ENCODE results near the gene SOX6.

Gene SOX6

DNA sequence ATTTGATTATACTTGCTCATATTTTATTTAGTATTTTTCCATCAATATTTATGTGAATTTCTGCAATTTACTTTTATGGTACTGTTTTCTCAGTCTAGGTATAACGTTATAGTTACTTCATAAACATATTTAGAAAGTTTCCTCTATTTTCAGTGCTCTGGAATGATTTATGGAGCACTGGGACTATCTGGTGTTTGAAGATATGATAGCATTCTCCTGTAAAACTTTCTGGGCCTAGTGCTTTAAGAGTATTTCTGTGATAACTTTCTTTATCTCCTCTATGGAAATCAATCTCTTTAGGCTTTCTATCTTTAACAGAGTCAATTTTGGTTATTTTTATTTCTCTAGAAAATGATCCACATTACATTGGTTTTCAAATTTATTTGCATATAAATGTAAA is 85.1 kb downstream of the SOX6 start:
- no peak for DNase-seq (ENCODE audit: low spot score)

DNA sequence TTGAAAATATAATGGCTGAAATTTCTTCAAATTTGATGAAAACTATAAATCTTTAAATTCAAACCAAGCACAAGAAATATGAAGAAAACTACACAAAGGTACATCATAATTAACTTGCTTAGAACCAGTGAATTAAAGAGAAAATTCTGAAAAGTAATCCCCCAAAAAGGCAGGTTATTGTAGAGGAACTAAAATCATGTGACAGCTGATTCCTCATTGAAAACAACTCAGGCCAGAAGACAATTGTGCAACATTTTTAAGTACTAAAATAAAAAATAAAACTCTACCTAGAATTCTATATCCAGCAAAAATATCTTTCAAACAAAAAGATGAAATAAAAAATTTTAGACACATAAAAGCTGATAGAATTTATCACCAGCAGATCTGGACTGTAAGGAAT is 90.3 kb downstream of the SOX6 start:
- DNase-seq (ENCODE audit: low spot score): no peak

DNA sequence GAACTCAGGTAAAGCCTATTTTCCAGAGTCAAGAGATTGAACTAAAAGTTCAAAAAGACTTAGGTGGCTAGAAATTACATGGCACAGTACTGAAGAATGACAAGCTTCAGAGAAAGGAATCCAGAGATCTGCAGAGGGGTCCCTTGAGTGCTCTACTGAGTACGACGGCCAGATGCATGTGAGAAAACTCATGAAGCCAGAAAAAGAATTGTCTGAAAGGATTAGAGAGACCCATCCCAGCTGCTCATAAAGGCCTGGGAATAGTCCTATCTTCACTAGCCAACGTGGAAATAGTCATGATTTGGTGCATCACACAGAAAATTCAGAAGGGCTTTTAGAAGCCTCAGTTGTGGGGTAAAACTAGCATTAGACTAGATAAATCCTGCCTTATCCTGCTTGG is 91.3 kb downstream of the SOX6 start:
- DNase-seq (ENCODE audit: low spot score): no peak

DNA sequence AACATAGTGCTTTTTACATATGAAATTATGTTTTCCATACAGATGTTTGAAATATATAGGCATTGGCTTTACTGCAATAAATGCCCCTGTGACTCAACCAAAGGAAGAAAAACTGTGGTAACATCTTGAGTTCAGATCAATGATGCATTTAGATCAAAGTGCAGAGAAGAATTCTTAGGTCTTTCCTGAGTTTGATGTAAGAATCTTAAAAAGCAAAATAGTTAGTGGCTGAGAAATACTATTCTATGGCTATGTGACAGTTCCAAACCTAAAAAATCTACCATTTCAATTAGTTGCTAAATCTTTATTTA is 93.7 kb downstream of the SOX6 start:
- no peak for DNase-seq (ENCODE audit: low spot score)

DNA sequence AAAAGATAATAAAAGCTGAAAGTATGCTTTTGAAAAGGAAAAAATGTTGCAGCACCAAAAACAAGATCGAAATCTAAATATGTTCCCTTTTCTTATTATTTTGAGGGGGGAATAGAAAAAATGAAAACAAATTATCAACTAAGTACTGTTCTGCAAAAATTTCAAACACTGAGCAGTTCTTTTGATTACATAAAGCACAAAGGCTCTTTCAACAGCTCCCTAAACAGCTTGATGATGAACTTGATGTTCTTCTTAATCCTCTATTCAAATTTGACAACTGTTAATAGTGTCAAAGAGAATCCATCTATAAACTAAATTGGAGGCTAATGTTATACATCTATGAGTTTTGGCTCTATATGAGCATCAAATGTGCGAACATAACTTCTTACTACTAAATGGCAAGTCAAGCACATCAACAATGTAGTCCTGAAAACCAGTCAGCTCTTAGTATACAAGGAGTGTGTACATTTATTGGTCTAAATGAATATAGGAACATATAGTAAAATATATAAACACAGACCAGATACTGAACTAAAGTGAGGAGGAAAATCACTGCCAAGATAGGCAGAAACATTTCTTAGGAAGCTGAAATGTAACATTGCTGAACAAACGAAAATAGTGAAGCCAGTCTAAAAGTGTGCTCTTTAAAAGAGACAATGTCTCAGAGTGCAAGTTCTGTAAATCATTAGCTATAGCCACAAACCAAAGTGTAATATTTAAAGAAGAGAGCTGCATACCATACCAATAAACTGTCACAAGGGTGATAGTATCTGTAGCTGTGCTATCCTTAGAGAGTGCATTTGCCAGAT is 94.3 kb downstream of the SOX6 start:
- DNase-seq (ENCODE audit: low spot score): no peak

DNA sequence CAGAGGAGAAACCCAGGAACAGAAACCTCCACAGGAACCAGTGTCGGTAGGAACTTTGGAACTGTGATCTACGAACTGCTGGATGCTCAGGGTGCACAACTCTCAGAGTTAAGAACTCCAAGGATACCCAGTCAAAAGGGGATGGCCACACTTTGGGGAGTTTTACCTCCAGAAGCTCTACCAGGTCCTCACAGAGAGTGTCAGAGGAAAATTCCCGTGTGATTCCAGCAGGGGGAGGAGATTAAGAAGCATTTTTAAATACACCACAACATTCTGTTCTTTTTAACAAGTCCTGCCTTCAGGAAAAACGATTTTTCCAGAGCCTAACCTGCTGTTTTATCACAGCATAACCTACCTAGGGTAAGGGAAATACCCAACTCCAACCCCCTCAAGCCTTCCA is 104.0 kb downstream of the SOX6 start:
- no peak for DNase-seq (ENCODE audit: low spot score)

DNA sequence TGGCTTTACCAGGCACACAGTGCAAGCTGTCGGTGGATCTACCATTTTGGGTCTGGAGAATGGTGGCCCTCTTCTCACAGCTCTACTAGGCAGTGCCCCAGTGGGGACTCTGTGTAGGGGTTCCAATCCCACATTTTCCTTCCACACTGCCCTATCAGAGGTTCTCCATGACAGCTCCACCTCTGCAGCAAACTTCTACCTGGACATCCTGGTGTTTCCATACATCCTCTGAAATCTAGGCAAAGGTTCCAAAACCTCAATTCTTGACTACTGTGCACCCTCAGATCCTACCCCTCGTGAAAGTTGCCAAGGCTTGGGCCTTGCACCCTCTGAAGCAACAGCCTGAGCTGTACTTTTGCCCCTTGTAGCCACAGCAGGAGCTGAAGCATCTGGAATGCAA is 108.1 kb downstream of the SOX6 start:
- no peak for DNase-seq (ENCODE audit: low spot score)

DNA sequence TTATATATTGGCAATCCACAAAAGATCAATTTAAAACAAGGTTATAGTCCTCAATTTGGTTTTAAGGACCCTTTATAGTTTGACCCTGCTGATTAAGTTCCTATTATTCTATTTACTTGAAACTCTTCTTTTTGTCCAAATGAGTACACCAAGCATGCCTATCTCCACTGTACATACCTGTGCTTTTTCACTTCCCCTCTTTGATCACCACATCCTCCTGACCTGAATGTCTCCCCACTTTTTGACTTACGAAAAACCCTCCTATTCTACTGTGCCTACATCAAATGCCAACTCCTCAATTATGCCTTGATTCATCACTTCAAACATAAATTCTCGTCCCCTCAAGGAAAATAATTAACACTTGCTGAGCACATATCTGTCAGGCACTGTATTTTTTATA is 113.5 kb downstream of the SOX6 start:
- no peak for DNase-seq (ENCODE audit: low spot score)

DNA sequence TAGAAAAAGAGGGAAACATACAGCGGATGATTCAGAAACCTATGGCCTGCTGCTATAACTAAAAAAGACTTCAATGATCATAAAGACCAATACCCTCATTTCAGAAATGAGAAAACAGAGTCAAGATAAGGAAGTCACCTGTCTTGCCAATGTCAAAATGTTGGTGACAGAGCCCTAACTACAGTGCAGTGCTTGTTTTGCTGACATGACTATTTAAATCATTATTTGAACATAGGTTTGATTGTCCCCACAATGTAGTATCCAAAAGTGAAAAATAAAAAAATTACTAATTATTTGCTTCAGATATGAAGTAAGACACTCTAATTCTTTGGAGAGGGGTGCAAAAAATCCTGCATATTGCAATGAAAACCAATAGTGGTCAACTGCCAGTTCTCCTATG is 115.7 kb downstream of the SOX6 start:
- no peak for DNase-seq (ENCODE audit: low spot score)

DNA sequence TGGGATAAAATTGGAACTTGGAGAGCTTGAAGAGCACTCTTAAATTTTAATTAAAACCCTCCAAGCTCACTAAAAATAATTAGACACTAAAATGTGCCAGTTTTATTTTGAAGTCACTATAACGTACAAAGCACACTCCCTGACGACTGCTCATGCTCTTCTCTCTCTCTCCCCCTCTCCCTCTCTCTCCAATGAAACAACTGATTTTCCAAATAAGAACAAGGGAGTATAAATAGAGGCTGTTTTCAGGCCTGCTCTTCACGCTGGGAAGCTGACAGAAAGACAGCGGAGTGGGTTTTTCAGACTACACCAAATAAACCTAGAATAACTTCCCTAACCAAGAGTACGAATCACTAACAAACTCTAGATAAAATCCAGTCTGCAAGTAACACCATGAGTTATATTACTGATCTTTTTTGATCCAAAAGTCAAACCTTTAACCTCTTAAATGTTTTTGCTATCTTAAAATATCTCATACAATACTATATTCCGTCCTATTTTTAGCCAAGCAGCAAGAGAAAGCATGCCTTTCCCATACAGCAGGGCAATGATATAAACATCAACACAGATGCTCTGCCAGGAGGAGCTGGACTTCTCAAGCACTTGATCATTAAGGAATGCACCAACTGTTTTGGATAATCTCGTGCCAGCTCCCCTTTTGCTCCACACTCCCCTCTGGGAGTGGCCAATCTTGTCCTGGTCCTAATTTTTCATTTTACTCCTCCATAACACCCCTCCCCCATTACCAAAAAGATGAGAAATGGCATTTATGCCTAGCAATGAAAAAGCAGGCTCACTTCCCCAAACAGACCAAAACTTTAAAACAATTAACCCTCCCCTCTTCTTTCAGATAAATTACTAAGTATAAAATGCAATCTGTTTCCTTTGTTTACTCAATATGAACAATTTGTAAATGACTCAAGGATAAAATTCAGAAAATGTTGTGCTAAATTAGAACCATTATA is 116.9 kb downstream of the SOX6 start:
- no peak for DNase-seq (ENCODE audit: low spot score)

DNA sequence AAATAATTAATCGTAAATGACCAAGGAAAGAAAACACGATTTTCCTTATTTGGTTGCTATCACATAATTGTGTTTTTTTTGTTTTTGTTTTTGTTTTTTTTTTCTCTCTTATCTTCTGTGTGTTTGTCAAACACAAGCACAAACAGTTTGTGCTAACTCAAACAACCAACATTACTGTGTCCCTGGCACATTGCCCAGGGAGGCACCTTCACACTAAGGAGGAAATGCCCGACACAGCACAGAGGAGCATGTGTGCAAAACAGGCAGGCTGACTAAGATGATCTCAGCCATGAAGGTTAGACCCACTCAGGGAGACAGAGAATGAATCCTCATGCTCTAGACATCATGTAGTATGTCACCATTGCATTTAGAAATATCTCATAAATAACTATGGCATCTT is 130.1 kb downstream of the SOX6 start:
- no peak for DNase-seq (ENCODE audit: low spot score)

DNA sequence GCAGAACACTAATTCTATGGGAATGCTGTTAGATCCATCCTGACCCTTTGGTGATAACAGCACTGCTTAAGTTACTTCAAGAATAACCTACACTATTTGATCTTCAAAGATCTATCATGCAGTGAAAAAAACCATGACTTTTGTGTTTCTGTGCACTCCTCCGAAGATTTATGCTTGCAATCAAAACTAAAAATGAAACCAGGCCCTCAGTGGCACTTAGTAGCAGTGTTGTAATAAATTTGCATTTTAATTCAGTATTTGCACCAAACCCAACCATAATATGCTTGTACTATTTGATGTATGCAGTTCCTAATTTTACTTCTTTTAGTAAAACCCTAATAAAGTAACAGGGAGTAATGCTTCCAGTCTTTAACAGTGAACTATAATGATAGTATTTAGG is 130.7 kb downstream of the SOX6 start:
- DNase-seq (ENCODE audit: low spot score): no peak

DNA sequence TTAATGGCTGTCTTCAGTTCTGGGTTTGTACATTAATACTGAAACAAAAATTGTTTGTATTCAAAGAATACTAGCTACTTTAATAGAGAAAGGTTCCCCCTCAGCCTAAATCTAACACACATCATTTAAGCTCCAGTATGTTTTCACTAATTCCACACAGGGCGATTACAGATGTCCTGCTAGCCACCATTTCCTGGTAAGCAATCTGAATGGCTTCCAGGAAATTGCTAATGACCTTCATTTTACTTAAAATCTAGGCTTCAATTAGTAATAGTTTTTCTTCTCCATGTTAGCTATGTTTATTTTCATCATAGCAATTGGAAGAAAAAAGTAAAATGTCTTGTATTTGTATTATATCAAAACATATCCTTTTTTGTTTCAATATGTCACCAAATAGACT is 132.8 kb downstream of the SOX6 start:
- no peak for DNase-seq (ENCODE audit: low spot score)

DNA sequence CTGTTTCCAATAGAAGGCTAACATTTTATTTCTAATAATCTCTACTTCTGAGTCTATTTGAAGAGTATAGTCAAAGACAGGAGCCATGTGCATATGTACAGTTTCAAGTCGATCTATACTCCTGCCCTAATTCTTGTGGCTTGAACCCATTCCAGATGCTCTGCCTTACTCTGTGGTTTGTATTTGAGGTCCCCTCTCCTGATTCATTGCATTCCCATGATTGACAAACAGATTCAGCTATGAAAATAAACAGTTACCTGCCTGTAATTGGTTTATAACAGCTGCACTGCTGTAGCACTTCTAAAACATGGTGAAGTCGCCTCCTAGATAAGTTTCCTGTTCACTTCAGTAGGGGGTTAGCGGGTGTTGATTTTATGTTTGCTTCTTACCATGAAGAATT is 138.7 kb downstream of the SOX6 start:
- no peak for DNase-seq (ENCODE audit: low spot score)

DNA sequence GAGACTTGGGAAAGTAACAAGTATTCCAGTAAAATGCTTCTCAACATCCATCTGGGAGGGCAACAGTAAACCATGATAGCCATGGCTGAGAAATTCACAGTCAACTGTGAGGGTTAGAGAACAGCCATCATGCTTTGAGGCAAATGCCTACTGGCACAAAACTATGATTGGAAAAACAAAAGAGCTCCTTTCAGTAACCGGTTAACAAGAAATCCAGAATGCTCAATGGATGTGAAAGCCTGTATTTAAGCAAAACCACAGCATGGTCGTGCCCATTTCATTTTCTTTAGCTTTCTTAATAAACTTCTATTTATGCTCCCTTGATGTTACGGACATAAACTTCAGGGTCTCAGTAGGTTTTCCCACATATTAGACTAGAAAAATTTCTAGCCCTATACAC is 139.5 kb downstream of the SOX6 start:
- no peak for DNase-seq (ENCODE audit: low spot score)

DNA sequence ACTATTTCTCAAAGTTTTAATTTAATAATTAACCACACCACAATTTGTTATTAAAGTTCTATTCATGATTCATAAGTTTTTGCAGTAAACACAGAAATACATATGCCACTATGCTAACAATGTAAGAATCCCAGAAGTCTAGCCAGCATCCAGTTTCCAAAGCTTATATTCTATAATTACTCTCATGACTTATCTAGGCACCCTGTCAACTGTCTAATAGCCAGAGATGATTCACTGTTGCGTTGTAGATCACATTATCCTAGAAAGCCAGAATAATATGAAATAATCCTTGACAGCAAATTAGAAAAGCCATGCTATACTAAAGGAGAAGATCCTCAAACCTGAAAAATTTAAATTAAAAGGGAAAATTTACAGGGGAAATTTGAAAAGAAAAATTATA is 141.0 kb downstream of the SOX6 start:
- no peak for DNase-seq (ENCODE audit: low spot score)

DNA sequence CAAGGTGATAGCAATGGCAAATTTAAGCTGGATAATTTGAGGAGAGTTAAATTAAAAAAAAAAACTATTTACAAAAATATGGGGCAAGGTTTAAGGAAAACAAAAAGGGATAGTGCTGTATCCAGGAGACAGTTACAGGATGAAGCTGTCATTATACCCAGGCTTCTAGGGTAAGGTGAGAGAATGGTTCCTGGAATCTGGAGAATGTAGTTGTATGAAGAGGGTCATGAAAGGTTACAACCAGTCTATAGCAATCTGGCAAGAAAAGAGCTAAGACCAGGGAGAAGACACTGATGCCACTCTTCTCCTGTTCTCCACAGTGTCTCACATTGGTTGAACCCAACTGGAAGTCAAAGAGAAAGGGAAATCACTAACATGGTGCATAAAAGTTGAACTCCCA is 144.9 kb downstream of the SOX6 start:
- no peak for DNase-seq (ENCODE audit: low spot score)

DNA sequence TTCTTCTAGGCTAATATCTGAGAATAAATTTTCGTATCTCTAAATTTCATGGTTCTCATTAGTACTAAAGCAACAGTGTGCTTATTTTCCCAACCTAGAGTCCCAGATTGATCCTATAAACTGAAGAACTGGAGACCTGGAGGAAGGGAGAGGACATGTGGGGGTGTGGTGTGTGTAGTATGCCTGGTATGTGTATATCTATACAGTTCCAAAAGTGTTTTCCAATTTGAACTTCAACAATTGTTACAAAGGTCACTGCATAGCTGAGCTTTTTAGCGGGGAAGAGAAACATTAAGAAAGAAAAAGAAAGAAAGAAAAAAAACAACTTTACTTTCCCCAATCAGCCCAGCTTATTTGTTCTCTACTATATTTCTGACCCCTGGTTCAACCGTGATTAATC is 152.1 kb downstream of the SOX6 start:
- DNase-seq (ENCODE audit: low spot score): no peak

DNA sequence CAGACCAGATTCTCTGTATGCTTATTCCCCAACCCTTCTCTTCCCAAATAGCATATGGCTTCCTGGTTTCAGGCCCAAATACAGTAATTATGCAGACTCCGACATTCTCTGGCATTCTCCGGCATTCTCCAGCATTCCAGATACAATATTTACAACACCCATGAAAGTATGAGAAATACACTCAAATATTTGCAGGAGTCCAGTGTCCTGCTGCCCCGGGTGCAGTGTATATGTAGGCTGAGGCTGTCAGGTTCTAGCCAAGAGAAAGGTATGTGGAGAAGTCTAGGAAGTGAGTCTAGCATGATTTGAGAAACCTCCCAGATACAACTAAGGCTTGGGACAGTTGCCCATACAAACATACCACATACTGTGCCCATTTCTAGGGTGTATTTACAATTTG is 160.7 kb downstream of the SOX6 start:
- peak; percentile 5 for DNase-seq (ENCODE audit: low spot score)

DNA sequence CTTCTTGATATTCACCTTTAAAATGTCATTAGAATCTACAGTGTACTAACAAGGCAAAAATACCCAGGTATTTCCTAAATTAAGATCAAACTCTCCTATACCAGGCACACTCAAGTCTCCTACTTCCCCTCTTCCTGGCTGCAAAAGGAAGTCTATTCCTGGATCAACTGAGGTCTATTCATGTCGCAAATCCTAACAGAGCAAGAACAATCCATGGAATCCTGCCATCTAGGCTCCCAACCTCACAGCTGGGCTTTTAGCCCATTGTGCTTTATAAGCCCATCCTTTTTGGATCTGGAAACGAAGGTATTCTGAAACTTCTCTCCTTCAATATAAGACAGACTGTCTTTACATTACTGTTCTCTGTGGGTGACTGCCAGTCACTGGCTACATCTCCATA is 161.8 kb downstream of the SOX6 start:
- DNase-seq (ENCODE audit: low spot score): no peak

DNA sequence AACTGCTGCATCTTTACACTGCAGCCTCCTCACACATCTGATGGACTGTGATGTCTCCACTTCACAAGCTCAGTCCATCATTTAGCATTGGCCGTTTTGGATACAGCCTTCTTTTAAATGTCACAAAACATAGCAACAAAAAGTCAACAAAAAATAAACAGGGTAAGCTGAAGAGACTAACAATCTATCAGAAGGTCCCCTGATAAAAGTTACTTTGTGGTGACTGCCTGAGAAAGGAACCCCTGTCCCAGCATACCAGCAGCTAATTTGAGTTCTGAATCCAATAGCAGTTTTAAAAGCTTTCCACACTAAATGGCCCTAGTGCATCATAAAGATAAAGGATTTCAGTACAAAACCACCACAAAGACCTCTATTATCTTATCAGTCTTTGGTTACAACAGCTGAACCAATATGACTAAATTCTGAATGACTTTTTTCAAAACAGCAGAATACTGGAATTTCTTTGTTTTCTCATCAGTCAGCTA is 162.4 kb downstream of the SOX6 start:
- no peak for DNase-seq (ENCODE audit: low spot score)

DNA sequence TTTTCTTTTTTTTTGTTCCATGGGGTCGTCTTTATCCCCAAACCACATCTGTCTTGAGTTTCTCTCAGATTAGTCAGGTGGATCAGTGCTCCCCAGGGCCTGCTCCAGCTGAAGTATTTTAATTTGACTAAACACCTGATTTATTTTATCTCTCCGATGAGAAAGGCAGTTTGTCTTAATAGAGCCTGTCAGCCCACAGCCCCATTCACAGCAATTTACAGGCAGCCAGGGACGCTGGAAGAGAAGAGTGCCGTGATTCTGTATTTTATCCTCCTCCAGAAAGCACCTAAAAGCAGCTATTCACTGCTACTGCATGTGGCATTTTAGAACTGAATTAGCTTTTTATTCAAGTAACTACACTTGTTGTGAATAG is 164.5 kb downstream of the SOX6 start:
- DNase-seq (ENCODE audit: low spot score): no peak

DNA sequence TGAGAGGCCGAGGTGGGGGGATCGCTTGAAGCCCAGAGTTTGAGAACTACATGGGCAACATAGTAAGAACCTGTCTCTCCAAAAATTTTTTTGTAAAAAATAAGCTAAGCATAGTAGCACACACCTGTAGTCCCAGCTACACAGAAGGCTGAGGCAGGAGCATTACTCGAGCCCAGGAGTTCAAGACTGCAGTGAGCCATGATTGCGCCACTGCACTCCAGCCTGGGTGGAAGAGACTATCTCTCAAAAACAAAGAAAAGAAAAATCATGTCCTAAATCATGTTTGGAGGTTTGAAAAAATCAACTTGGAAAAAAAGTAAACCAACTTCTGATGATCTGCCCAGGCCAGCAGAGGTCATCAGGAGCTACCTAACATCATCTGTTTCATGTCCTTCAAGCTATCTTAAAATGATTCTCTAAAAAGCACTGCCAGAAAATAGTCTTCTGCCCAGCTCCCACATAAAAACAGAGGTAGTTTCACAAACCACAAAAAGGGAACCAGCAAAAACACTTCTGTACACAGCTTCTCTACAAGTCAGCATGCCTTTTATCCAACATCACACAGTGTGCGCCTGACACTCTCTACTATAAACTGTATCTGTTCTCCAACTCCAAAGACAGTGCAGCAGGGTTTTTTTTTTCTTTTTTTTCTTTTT is 165.0 kb downstream of the SOX6 start:
- no peak for DNase-seq (ENCODE audit: low spot score)

All from GM03348 (cell line).